ENCODE data around the gene RAB5A. TPM values are rescaled to one million over a fixed set of nuclear protein-coding genes. Genes with fewer than 3 reads are reported as not detected.
"Not testable (repeated sequence)": the region's sequence is repeated elsewhere in the genome, so short reads cannot be mapped to it uniquely, and the experiment has no call there.

RAB5A gene
- total RNA-seq, 1 experiment from 2014 or later = 102 TPM

DNA sequence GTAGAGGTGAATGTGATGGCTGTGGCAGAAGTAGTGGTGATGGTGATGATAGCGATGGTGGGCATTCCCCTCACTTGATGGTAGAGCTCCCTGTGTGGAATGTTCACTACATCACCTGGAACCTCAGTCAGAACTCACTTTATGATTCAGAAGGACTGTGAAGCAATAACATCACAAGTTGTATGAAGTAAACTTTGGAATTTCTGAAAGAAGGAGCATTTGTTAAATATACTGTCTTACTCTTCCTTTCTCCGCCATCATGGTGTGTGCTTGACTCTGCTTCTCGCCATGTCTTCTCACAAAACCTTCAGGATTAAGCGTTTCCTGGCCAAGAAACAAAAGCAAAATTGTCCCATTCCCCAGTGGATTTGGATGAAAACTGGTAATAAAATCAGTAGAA is 65.3 kb downstream of the RAB5A start, which contains the start of gene PP2D1:
Gene PP2D1 (minus strand): TSS at position 101 of the 400 bp plus-strand sequence. CDS start 192 bp downstream, outside the sequence.
- no TSS peak for BruUV-seq (replicated peaks)
- no peak within 1 kb of the TSS for H3K27ac Mint-ChIP-seq (ENCODE audit: low read depth, unreplicated experiment)
- intact Hi-C loops (cut with micrococcal nuclease) = no loop called here
- no peak for DNase-seq (ENCODE audit: unreplicated experiment)
- H3K27me3 Mint-ChIP-seq (ENCODE audit: insufficient read depth, unreplicated experiment) = no peaks in the 10 kb centered on the region
- no peak within 1 kb of the TSS for H3K4me3 Mint-ChIP-seq (ENCODE audit: unreplicated experiment)
- H3K9me3 Mint-ChIP-seq (ENCODE audit: unreplicated experiment) = no peaks in the 10 kb centered on the region
- no peaks in the 10 kb centered on the region for H3K36me3 Mint-ChIP-seq (ENCODE audit: insufficient read depth, unreplicated experiment)
- peaks cover 5% of the 10 kb centered on the region for H3K4me1 Mint-ChIP-seq (ENCODE audit: insufficient read depth, unreplicated experiment)
- ChIA-PET POLR2A (interaction anchor here (0.7 kb wide), 1 partner anchor 206 kb away, joined by 3 read pairs; no protein-coding TSS in a partner anchor), CTCF (interaction anchor here (0.6 kb wide), 1 partner anchor 314 kb away, joined by 3 read pairs; no protein-coding TSS in a partner anchor)
- TF ChIP-seq, protein P1, sequence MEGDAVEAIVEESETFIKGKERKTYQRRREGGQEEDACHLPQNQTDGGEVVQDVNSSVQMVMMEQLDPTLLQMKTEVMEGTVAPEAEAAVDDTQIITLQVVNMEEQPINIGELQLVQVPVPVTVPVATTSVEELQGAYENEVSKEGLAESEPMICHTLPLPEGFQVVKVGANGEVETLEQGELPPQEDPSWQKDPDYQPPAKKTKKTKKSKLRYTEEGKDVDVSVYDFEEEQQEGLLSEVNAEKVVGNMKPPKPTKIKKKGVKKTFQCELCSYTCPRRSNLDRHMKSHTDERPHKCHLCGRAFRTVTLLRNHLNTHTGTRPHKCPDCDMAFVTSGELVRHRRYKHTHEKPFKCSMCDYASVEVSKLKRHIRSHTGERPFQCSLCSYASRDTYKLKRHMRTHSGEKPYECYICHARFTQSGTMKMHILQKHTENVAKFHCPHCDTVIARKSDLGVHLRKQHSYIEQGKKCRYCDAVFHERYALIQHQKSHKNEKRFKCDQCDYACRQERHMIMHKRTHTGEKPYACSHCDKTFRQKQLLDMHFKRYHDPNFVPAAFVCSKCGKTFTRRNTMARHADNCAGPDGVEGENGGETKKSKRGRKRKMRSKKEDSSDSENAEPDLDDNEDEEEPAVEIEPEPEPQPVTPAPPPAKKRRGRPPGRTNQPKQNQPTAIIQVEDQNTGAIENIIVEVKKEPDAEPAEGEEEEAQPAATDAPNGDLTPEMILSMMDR (IDR thresholded peaks at IDR 0.05; ENCODE audit: unreplicated experiment) = no peak

DNA sequence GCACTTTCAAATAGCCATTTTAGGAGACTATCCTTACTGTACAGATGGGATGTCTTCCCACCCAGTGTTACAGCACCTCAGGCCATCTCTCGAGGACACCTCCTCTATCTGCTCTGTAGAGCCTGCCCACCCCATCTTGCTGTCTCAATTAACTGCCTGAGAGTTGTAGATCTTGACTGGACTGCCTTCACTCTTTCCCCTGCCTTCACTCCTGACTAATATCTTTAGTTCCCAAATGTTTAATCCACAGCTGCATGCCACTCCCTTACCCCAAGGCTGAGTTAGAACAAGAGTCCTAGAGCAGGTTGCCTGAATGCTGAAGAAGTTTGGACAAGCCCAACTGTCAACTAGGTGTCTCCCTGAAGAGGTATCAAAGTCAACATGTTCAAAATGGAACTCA is 66.5 kb downstream of the RAB5A start:
- CTCF ChIA-PET = interaction anchor here (0.6 to 0.9 kb wide), 2 partner anchors 12 to 370 kb away, joined by 3 read pairs; no protein-coding TSS in a partner anchor
- no peak overlapping the region for H3K4me3 Mint-ChIP-seq (ENCODE audit: unreplicated experiment)
- intact Hi-C loops (cut with micrococcal nuclease) = no loop called here
- H3K36me3 Mint-ChIP-seq (ENCODE audit: insufficient read depth, unreplicated experiment) = no peaks in the 10 kb centered on the region
- H3K9me3 Mint-ChIP-seq (ENCODE audit: unreplicated experiment) = no peaks in the 10 kb centered on the region
- TF ChIP-seq, protein P1 (IDR thresholded peaks at IDR 0.05; ENCODE audit: unreplicated experiment) = no peak
- H3K27me3 Mint-ChIP-seq (ENCODE audit: insufficient read depth, unreplicated experiment) = no peaks in the 10 kb centered on the region
- no peak for DNase-seq (ENCODE audit: unreplicated experiment)
- H3K27ac Mint-ChIP-seq (ENCODE audit: low read depth, unreplicated experiment) = no peak overlapping the region
- H3K4me1 Mint-ChIP-seq (ENCODE audit: insufficient read depth, unreplicated experiment) = peaks cover 5% of the 10 kb centered on the region
- POLR2A ChIA-PET = no interaction called here
- BruUV-seq (replicated peaks) = no TSS peak

DNA sequence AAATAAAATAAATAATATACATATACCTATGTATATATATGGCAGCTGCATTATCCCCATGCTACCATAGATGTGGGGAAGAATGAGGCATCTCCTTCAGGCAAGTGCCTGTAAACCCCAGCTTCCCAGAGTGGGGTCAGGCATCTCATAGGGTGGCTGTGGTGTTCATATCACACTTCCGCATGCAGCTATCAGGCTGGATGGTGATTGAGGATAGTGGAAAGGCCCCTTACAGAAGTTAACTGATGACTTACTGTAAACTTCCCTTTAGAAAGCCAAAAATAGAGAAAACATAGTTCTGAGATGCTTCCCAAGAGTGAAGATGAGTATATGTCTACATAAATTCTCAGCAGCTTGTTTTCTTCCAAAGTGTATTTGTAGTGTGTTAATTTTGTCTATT is 68.6 kb downstream of the RAB5A start:
- no peaks in the 10 kb centered on the region for H3K9me3 Mint-ChIP-seq (ENCODE audit: unreplicated experiment)
- no peak overlapping the region for H3K4me3 Mint-ChIP-seq (ENCODE audit: unreplicated experiment)
- ChIA-PET POLR2A (no interaction called here), CTCF (no interaction called here)
- no peak for DNase-seq (ENCODE audit: unreplicated experiment)
- no peaks in the 10 kb centered on the region for H3K27me3 Mint-ChIP-seq (ENCODE audit: insufficient read depth, unreplicated experiment)
- no peak overlapping the region for H3K27ac Mint-ChIP-seq (ENCODE audit: low read depth, unreplicated experiment)
- TF ChIP-seq, protein P1 (IDR thresholded peaks at IDR 0.05; ENCODE audit: unreplicated experiment) = no peak
- intact Hi-C loops (cut with micrococcal nuclease) = no loop called here
- no peaks in the 10 kb centered on the region for H3K36me3 Mint-ChIP-seq (ENCODE audit: insufficient read depth, unreplicated experiment)
- no TSS peak for BruUV-seq (replicated peaks)
- peaks cover 5% of the 10 kb centered on the region for H3K4me1 Mint-ChIP-seq (ENCODE audit: insufficient read depth, unreplicated experiment)

DNA sequence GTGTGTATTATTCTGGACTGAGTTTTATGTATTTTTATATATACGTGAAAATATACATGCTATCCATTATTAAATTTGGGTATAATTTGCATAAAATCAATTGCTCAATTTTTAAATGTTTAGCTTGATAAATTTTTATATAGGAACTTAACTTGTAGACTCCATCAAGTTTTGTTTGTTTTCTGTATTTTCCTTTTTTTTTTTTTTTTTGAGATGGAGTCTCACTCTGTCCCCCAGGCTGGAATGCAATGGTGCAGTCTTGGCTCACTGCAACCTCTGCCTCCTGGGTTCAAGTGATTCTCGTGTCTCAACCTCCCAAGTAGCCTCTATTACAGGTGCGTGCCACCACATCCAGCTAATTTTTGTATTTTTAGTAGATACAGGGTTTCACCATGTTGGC is 69.2 kb downstream of the RAB5A start:
- CTCF ChIA-PET; H3K4me3 Mint-ChIP-seq (ENCODE audit: unreplicated experiment); BruUV-seq (replicated peaks); DNase-seq (ENCODE audit: unreplicated experiment); H3K27me3 Mint-ChIP-seq (ENCODE audit: insufficient read depth, unreplicated experiment); H3K27ac Mint-ChIP-seq (ENCODE audit: low read depth, unreplicated experiment); H3K36me3 Mint-ChIP-seq (ENCODE audit: insufficient read depth, unreplicated experiment); H3K9me3 Mint-ChIP-seq (ENCODE audit: unreplicated experiment); POLR2A ChIA-PET; H3K4me1 Mint-ChIP-seq (ENCODE audit: insufficient read depth, unreplicated experiment); intact Hi-C loops (cut with micrococcal nuclease): not testable (repeated sequence)

Measured in MCF 10A (cell line).